Skeletal muscle cell (primary cell): ENCODE data around the gene SPRTN.

ENCODE experiments used
- DNase-seq: peaks from one replicate; pipeline ENCODE4 v3.0.0-alpha.2; 2010; ENCODE audit warnings: low read depth
- H3K4me3 ChIP-seq: 2 replicates; pipeline ENCODE4 v1.5.1; 2011; ENCODE audit warnings: low read depth, mild to moderate bottlenecking, control low read depth, low read length, moderate library complexity

Gene SPRTN, protein sequence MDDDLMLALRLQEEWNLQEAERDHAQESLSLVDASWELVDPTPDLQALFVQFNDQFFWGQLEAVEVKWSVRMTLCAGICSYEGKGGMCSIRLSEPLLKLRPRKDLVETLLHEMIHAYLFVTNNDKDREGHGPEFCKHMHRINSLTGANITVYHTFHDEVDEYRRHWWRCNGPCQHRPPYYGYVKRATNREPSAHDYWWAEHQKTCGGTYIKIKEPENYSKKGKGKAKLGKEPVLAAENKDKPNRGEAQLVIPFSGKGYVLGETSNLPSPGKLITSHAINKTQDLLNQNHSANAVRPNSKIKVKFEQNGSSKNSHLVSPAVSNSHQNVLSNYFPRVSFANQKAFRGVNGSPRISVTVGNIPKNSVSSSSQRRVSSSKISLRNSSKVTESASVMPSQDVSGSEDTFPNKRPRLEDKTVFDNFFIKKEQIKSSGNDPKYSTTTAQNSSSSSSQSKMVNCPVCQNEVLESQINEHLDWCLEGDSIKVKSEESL

DNA sequence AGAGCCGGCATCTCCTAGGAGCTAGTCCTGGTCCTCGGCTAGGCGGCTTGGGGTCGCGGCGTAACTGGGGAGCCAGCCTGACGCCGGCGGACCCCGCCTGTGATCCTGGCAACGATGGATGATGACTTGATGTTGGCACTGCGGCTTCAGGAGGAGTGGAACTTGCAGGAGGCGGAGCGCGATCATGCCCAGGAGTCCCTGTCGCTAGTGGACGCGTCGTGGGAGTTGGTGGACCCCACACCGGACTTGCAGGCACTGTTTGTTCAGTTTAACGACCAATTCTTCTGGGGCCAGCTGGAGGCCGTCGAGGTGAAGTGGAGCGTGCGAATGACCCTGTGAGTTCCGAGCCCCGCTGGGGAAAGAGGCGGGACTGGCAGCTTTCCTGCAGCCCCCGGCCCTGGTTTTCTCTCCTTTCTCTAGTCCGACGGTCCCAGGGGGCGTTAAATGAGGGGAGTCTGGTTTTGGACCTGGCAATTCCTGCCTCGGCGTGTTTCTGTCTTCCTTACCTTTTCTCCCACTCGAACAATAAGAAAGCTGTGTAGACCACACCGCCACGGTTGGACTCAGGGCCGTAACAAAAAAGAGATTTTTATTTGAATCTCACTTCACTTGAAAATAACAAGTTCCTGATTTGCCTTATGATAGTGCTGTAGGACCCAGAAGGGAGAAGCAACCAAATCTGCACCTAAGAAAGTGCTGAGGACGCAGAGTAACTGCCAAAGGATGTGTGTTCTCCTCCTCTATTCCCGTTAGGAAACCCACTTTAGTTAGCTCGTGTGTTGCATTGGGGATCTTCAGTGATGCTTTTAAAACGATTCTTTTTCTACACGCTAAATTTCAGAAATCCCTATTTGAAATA, at the start of gene SPRTN:
Gene SPRTN, plus strand, starts transcription at position 24 of the 859 bp plus-strand sequence. Its CDS starts 91 bp downstream, at position 115.
- no peak for DNase-seq

DNA sequence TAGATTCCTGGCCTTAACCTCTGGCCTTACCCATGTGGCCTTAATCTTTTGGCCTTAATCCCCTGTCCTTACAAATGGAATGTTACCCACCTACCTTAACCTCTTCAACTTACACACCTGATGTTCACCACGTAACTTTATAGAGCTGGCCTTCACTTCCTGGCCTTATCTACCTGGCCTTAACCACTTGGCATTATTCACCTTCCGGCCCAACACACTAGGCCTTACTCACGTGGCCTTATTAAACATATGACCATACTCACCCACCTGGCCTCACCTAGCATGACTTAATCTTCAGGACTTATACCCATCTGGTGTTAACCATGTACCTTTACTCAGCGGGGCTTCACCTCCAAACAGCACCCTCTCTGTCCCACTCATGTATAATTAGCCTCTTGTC, 42.2 kb upstream of the SPRTN start:
- no peak overlapping the region for H3K4me3 ChIP-seq
- no peak for DNase-seq

More for the DNA sequence above, at the start of gene SPRTN:
- peak within 1 kb of the TSS; percentile 98 for H3K4me3 ChIP-seq

DNA sequence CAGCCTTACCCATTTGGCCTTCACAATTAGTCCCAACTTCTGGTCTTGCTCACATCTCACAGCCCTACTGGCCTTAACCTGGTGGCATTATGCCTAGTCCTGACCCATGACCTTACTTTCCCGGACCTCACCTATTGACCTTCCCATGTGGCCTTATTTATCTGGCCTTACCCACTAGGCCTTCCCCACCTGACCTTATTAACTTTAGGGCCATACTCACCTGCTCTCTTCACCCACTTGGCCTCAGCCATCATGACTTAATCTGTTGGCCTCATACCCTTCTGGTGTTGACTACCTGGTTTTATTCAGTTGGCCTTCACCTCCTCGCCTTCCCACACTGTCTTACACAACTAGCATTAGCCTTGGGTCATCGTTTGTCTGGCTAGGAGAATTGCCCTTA, 36.1 kb upstream of the SPRTN start:
- DNase-seq, result no peak

DNA sequence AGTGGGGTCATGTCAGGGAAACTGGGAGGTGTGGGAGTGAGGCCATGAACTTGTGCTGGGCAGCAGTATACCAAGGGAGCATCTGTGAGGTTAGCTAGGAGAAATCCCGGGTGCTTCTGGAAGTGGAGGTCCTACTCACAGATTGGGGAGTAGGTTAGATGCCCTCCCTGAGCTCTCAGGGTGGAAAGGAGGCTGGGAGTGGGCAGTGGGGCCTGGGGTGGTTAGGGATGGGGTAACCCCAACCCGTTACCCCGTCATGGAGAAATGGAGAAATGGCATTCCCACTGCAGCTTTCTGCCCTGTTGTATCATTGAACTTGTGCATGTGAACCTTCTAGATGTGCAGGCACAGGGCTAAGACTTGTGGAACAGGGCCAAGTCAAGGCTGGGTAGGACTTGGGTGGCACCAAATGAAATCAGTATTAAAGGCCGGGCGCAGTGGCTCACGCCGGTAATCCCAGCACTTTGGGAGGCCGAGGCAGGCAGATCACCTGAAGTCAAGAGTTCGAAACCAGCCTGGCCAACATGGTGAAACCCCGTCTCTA, 27.6 kb upstream of the SPRTN start:
- no peak for DNase-seq
- H3K4me3 ChIP-seq, result no peak overlapping the region

More for the DNA sequence above, 36.1 kb upstream of the SPRTN start:
- H3K4me3 ChIP-seq, result no peak overlapping the region

DNA sequence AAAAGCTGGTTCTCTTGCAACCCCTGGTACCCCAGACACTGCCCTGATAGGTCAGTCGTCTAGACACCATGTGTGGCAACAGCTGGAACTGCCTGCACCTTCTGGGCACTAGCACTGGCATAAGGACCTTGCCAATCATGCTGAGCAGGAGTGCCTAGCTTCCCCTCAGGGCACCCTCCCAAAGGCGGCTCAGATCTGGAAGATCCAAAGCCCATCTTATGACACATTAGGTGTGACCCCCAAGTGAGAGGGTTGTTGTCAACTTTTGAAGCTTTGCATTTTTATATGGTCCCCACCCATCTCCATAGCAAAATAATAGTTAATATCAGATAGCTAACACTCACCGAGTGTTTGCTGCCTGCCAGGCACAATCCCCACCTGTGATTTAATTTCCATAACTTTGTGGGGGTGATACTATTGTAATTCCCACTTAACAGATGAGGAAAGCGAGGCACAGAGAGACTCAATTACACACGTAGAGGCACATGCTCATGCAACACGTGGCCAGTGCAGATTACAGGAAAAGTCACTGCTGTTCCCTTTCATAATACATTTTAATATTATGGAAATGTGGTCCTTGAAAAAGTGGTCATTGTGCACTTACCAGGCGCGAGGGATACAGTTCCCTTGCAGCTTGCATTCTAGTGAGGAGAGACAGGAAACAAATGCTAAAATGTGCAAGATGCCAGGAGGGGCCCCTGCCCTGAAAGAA, 26.2 kb upstream of the SPRTN start:
- no peak overlapping the region for H3K4me3 ChIP-seq
- DNase-seq, result no peak

DNA sequence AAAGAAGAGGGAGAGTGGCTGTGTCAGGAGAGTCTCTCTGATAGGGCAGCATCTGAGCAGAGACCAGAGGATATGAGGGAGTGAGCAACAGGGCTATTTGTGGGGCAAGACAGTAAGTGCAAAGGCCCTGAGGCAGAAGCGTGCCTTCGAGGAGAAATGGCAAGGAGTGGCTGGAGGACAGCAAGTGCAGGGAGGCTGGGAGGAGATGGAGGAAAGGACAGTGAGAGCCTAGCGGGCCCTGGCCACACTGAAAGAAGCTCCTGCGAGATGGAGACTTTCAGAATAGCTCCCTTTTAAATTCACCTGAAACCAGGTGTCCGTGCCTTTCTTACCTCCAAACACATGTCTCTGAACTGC, 25.7 kb upstream of the SPRTN start:
- no peak overlapping the region for H3K4me3 ChIP-seq
- no peak for DNase-seq

DNA sequence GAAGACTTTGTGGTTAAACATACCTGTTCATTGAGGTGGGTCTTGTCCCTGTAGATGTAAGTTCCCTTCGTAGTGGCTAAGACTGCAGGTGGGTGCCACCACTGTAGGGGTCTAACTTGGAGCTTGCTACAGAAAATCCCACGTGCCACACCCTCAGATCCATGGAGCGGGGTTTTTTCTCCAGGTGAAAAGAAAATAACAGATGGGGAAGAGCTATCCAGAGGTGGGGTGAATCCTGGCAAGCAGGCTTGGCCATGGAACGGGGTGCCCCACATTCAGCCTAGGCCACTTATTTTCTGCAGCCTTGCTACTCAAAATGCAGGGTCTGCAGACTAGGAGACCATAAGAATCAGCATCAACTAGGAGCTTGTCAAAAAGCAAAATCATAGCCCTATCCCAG, 24.4 kb upstream of the SPRTN start:
- no peak overlapping the region for H3K4me3 ChIP-seq
- DNase-seq, result no peak

DNA sequence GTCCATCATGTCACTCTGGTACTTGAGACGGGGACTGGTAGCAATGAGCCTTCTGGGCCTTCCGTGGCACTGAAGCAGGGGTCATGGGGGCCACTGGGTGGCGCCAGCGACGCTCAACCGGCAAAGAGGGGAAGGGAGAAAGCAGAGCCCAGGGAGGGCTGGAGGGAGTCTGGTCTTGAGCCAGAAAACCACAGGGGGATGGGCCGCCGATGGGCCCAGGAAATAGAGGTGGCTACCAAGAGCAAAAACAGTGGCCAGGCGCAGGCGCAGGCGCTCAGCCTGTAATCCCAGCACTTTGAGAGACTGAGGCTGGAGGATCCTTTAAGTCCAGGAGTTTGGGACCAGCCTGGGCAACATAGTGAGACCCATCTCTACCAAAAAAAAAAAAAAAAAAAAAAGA, 22.2 kb upstream of the SPRTN start:
- H3K4me3 ChIP-seq, result no peak overlapping the region
- no peak for DNase-seq

DNA sequence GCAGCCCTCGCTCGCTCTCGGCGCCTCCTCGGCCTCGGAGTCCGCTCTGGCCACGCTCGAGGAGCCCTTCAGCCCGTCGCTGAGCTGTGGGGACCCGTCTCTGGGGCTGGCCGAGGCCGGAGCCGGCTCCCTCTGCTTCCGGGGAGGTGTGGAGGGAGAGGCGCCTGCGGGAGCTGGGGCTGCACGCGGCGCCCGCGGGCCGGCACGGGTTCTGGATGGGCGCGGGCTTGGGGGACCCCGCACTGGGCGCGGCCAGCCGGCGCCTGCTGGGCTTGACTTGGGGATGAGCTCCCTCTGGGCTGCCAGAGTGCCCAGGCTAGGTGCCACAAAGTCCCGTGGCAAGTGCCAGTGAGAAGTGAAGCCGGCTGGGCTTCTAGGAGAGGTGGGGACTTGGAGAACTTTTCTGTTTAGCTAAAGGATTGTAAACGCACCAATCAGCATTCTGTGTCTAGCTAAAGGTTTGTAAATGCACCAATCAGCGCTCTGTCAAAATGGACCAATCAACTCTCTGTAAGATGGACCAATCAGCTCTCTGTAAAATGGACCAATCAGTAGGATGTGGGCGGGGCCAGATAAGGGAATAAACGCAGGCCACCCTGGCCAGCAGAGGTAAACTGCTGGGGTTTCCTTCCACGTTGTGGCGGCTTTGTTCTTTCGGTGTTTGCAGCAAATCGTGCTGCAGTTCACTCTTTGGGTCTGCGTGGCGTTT, 20.6 kb upstream of the SPRTN start:
- no peak overlapping the region for H3K4me3 ChIP-seq
- no peak for DNase-seq

DNA sequence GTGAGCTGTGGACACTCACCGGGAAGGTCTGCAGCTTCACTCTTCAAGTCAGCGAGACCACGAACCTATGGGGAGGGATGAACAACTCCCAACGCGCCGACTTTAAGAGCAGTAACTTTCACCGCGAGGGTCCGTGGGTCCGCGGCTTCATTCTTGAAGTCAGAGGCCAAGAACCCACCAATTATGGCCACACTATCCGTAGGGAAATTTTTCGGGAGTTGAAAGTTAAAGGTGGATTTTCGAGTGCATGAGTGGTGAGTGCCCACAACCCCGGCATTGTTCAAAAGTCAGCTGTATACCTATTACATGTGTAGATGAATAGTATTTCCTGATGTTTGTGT, 20.1 kb upstream of the SPRTN start:
- no peak for DNase-seq
- no peak overlapping the region for H3K4me3 ChIP-seq

DNA sequence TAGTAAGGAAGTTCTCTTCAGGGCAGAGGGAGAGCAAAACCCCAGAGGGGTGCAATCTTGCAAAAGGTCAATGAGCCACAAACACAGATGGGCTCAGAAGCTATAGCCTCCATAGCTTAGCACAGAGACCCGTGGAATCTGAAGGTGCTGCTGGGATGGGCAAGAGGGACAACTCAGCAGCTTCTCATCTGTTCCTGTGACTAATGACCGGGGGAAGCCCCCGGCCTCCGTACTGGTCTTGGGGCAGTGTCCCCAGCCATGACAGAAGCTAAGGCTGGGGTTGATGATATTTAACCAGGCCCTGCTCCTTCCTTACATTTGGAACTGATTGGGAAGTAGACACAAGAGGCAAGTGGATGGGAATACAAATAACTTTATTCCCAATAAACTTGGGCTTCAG, 19.5 kb upstream of the SPRTN start:
- no peak overlapping the region for H3K4me3 ChIP-seq
- no peak for DNase-seq

DNA sequence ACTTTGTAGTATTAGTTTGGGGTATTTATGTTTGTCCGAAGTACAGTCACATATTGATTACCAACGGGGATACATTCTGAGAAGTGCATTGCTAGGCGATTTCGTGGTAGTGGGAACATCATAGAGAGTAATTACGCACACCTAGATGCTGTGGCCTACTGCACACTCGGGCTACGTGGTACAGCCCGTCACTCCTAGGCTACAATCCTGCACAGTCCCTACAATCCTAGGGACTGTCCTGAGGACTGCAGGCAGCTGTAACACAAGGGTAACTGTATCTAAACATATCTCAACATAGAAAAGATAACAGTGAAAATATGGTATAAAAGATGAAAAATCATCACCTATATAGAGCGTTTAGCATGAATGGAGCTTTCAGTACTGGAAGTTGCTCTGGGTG, 19.0 kb upstream of the SPRTN start:
- no peak overlapping the region for H3K4me3 ChIP-seq
- no peak for DNase-seq

DNA sequence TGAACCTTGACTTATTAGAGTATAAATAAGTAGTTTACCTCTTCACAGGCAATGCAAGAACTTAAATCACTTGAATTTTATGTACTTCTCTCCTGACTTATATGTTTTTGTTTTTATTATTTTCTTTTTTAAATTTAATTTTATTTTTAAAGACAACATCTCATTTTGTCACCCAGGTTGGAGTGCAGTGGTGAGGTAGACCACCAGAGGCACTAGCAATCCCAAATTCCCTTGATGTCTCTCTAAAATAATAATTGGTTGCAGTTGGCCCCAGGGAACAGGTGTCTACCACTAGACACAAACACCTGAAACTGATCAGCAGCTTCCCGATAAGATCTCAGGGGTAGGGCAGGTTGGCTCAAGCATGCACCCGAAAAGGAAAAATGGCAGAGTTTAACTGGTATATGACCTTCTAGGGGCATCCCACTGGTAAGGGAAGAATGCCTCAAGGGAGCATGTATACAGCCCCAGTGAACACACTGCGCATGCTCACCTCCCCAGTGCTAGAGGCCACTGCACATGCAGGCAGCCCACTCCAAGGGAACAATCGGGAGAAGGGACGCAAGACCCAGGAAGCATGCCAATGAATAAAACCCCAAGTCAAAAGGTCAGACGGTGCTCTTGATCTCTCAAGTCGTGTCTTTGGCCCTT, 15.1 kb upstream of the SPRTN start:
- no peak overlapping the region for H3K4me3 ChIP-seq
- no peak for DNase-seq

DNA sequence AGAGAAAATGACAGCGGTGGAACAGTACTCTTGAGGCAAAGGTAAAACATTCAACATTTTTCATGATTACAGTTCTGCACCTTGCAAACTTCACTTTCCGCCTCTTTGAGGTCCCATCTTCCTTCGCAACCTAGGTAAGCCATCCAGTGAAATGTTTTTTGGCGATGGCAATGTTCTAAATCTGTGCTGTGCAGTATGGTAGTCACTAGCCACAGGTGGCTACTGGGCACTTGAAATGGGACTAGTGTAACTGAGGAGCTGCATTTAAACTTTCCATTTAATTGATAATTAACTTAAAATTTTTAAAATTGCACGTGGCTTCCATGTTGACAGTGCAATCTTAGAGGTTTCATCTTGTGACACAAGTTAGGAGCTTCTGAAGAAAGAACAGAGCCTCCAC, 13.4 kb upstream of the SPRTN start:
- DNase-seq, result no peak

DNA sequence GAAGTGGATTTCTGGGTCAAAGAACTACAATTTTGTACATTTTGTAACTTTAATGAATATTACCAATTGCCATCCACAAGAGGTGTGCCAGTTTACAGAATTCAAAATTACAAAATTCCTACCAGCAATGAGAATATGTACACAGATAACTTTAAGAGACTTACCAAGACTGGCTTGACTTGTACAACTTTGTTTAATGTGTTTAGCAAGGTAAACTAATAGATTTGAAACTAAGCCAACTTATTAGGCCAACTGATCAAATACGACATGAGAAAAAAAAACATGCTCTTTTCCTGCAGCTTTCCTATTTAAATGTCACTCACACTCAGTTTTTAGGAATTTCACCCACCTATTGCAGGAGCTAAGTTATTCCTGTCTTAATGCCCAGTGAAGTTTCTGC, 11.8 kb upstream of the SPRTN start:
- H3K4me3 ChIP-seq, result no peak overlapping the region
- no peak for DNase-seq

More for the DNA sequence above, 13.4 kb upstream of the SPRTN start:
- no peak overlapping the region for H3K4me3 ChIP-seq

DNA sequence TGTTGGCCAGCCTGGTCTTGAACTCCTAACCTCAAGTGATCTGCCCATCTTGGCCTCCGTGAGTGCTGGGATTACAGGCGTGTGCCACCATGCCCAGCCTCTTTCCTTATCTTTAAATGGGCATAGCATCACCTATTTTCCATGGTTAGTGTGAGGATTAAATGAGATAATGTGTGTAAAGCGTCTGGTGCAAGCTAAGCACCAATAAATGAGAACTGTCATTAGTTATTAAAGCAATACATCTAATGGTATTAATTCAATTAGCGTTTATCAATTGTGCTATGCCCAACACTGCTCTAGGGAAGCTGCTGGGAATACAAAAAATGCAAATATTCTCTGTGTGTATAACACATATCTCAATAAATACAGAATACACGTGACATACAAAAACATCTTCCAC, 10.5 kb upstream of the SPRTN start:
- DNase-seq, result no peak
- H3K4me3 ChIP-seq, result no peak overlapping the region

DNA sequence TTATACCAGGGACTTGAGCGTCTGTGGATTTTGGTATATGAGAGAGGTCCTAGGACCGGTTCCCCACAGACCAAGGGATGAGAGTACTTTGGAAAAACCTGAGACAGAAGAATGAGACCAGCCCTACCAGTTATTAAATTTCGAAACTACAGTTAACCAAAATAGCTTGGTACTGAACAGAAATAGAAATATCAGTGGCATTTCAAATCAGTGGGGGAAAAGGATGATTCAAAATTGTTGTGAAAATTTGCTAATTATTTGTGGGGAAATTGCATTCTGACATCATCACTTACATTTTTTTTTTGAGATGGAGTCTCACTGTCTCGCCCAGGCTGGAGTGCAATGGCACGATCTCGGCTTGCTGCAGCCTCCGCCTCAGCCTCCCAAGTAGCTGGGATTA, 8.6 kb upstream of the SPRTN start:
- no peak overlapping the region for H3K4me3 ChIP-seq
- no peak for DNase-seq

DNA sequence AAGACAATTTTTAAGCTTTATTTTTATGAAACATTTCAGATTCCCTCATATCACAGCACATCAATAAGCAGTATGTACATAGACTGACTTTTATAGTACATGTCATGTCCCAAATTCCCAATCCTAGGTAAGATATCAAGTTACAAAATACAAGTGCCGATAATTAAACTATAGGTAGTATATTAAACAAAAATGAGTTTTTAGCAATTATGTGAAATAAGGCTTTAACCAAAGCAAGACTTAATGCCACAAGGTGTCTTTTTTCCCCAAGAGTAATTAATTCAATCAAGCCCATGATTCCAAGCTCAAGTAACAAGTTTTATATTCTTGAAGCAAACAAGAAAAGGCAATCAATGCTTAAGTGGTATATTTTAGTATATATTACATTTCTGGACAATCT, 5.3 kb upstream of the SPRTN start:
- no peak overlapping the region for H3K4me3 ChIP-seq
- DNase-seq, result no peak
